Measurements from ENCODE around the gene FOXD1. TPM values are rescaled to one million over a fixed set of nuclear protein-coding genes. Genes with fewer than 3 reads are reported as not detected.

The FOXD1 gene
- total and polyA plus RNA-seq, 2 of the 8 experiments (the other 6 are each of a cell fraction or from before 2014, with no cell fraction given), result 0.11 to 1.1 TPM

- WGBS, 2 experiments (ENCODE audit: extremely low coverage in 1 of 2, insufficient coverage in 1 of 2, insufficient read length in 1 of 2, insufficient replicate concordance in 2 of 2, low coverage in 1 of 2, low lambda C conversion rate in 2 of 2, missing lambda C conversion rate in 1 of 2), result 62% methylated on average over 1 of the region's 1 CpG; no CpG with 5 or more reads in 1 of the 2 experiments
- Histone ChIP-seq H3K23ac (ENCODE audit: insufficient read length) (no peak overlapping the region), H3K23me2 (ENCODE audit: low read depth, low read length) (peaks cover 6% of the 10 kb centered on the region; the same call in 1 of the 2 replicates), H3K27ac (ENCODE audit: low read depth, low read length) (no peak overlapping the region), H4K91ac (replicated peaks; ENCODE audit: insufficient read length, low read length) (no peak overlapping the region), H3K18ac (ENCODE audit: extremely low read depth, low read length) (no peak overlapping the region), H2BK5ac (ENCODE audit: low read depth, low read length) (no peak overlapping the region), H4K8ac (ENCODE audit: extremely low read depth, insufficient read depth, low read length) (no peak overlapping the region), H3K9ac (replicated peaks in 1 of 4; ENCODE audit: extremely low read depth in 1 of 4, low read depth in 3 of 4, low read length in 3 of 4) (no peak overlapping the region), H2AK5ac (ENCODE audit: low read depth, low read length) (no peak overlapping the region), H3K27me3 (replicated peaks in 1 of 4; ENCODE audit: control insufficient read depth in 3 of 4, extremely low read depth in 1 of 4, insufficient read depth in 3 of 4, low read length in 3 of 4) (peaks cover 46 to 65% (median 55%) of the 10 kb centered on the region in 4 experiments), H2BK20ac (ENCODE audit: low read length) (no peak overlapping the region), H2AFZ (ENCODE audit: low read length) (no peak overlapping the region), H3K4ac (replicated peaks; ENCODE audit: insufficient read length, low read depth, low read length) (no peak overlapping the region), H4K5ac (ENCODE audit: insufficient read length, low read depth, low read length) (no peak overlapping the region), H3K14ac (ENCODE audit: insufficient read length) (no peak overlapping the region), H3K4me1 (replicated peaks in 1 of 4; ENCODE audit: control insufficient read depth in 3 of 4, insufficient read depth in 4 of 4, low read length in 3 of 4) (peaks cover 0 to 4% (median 4%) of the 10 kb centered on the region in 4 experiments; a peak in 5 of 7 replicates), H2BK12ac (ENCODE audit: low read depth, low read length) (no peak overlapping the region), H3K9me3 (ENCODE audit: insufficient read depth in 2 of 2, low read depth in 1 of 2, low read length in 1 of 2) (no peaks in the 10 kb centered on the region), H3K79me2 (ENCODE audit: control insufficient read depth in 1 of 2, insufficient read depth in 2 of 2, low read length in 2 of 2) (no peaks in the 10 kb centered on the region), H3K4me2 (ENCODE audit: insufficient read depth in 1 of 2, low read depth in 2 of 2, low read length in 2 of 2) (no peak overlapping the region), H2BK15ac (ENCODE audit: low read length) (no peak overlapping the region), H4K20me1 (replicated peaks in 1 of 2; ENCODE audit: control insufficient read depth in 1 of 2, insufficient read depth in 2 of 2, low read length in 2 of 2) (peaks cover 3 to 4% of the 10 kb centered on the region in 2 experiments), H3K79me1 (ENCODE audit: low read depth, low read length) (no peaks in the 10 kb centered on the region), H3K36me3 (ENCODE audit: control insufficient read depth in 2 of 4, insufficient read depth in 4 of 4, low read length in 3 of 4) (no peaks in the 10 kb centered on the region; a peak in 1 of 8 replicates), H3K4me3 (ENCODE audit: extremely low read depth in 1 of 4, insufficient read depth in 2 of 4, low read depth in 3 of 4, low read length in 4 of 4) (no peak overlapping the region), H3K56ac (replicated peaks; ENCODE audit: insufficient read length, low read depth, low read length) (no peak overlapping the region), H2BK120ac (replicated peaks; ENCODE audit: low read depth, low read length) (no peak overlapping the region)
- no peak for TF ChIP-seq JUND (IDR thresholded peaks at IDR 0.05; ENCODE audit: low read length)
- no peak for TF ChIP-seq CTBP2 (IDR thresholded peaks at IDR 0.05; ENCODE audit: borderline replicate concordance, insufficient read depth, insufficient read length, low read length)
- no peak for TF ChIP-seq SP2 (IDR thresholded peaks at IDR 0.05; ENCODE audit: low read length)
- ChIA-PET POLR2A (ENCODE audit: partially characterized antibody) (no interaction called here), CTCF (ENCODE audit: partially characterized antibody) (interaction anchor here (0.8 to 2.2 kb wide), 2 partner anchors 12 to 15 kb away, joined by 3 to 9 read pairs; no protein-coding TSS in a partner anchor)
- FAIRE-seq, result no peak
- no peak for DNase-seq (ENCODE audit: low read depth in 1 of 2, low spot score in 2 of 2)
Measured at GRCh38 chr5:73433982-73434342, 14.6 kb downstream of the FOXD1 start.

All from H1 (cell line).